Left colon (tissue), 2 donors: ENCODE data around the gene RPS27. TPM values are rescaled to one million over a fixed set of nuclear protein-coding genes. Genes with fewer than 3 reads are reported as not detected.
A peak's percentile ranks its signal among the peaks of the same experiment; 100 is the strongest.

ENCODE experiments used
- ATAC-seq: fragments of 200-7000 bp; cut with Tn5 transposase; one replicate; pipeline ENCODE4 v1.9.1; 2020; ENCODE audit warnings: mild to moderate bottlenecking, moderate library complexity
- DNase-seq, 2 donors: peaks; one replicate each; pipeline ENCODE4 v3.0.0-alpha.2; 2020
- intact Hi-C, 2 donors: fragments of 100-400 bp; cut with DNase I in 1 of 2; cut with micrococcal nuclease in 1 of 2; formaldehyde crosslinking; loops; one replicate each; pipeline versions ENCODE4 v1.11.2 to v1.14.0; 2022; cut with DNase I, micrococcal nuclease
- total RNA-seq, 2 donors: library from RNA; stranded (reverse); fragmentation: NEBNext Ultra II Directional; extraction: Animal tissue kit (Norgen Biotek cat#: 25700); gene quantifications; one replicate each; pipeline ENCODE4 v1.2.1, GENCODE V29; 2021
- donor health status: DM: no; HTN: no; CAD: no.
- donor health status: DM: yes; HTN: yes; CAD: no.

Gene RPS27
- total RNA-seq, 2 donors from 2014 or later: 1,062 to 1,224 TPM

- ATAC-seq (peak; percentile 85), DNase-seq (peak; percentile 99 to 100)
- intact Hi-C loops: no loop called here
These were observed 32.2 kb upstream of the RPS27 start, which contains the start of gene CRTC2 for GRCh38 chr1:153958111-153958960. Gene CRTC2 (minus strand): TSS chr1:153958612. CDS start chr1:153958497, 115 bp downstream.

DNA sequence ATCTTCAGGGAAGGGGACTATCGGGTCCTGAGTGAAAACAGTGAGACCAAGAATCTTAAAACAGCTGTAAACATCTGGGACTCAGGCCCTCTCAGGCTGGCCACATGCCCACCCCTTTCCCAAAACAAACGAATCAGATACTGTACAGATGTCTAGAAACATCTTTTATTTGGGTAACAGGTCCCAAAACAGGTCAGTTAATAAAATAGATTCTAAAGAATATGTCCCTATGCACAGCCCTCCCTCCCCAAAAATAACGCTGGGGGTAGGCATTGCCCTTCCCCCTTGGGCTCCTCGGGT lies 31.7 kb upstream of the RPS27 start:
- peak in 1 of 2 donors; percentile 42 for DNase-seq

DNA sequence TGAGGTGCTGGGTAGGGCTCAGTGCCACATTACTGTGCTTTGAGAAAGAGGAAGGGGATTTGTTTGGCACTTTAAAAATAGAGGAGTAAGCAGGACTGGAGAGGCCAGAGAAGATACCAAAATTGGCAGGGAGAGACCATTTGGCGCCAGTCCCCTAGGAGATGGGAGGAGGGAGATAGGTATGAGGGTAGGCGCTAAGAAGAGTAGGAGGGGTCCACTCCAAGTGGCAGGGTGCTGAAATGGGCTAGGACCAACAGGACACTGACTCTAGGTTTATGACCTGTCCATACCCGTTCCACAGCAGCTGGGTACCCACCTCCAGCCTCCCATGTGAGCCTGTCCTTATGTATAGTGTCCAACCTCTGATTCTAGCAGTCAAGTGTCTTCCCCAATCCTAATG lies 31.1 kb upstream of the RPS27 start:
- ATAC-seq (no peak), DNase-seq (no peak)
- intact Hi-C loops: no loop called here

More for the DNA sequence above, 31.7 kb upstream of the RPS27 start:
- no peak for ATAC-seq
- intact Hi-C loops: no loop called here

- intact Hi-C loops: no loop called here
- no peak for DNase-seq
- ATAC-seq: no peak
These were observed 30.4 kb upstream of the RPS27 start for GRCh38 chr1:153960206-153960605.

DNA sequence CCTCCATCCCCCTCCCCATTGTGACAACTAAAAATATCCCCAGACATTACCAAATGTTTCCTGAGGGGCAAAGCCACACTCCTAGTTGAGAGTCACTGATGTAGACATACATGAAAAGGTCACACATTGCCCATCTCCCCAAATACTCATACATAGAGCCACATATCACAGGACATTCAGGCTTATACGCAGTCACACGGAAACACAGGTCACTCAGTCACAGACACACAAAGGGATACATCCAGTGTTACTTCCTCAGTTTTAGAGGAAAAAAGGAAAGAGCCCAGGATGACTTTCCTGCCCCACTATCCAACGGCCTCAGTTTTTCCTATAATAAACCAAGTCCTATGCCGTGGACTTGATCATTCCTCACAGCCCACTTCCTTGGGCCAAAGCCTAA lies 29.1 kb upstream of the RPS27 start:
- intact Hi-C loops: no loop called here
- ATAC-seq: no peak
- no peak for DNase-seq

DNA sequence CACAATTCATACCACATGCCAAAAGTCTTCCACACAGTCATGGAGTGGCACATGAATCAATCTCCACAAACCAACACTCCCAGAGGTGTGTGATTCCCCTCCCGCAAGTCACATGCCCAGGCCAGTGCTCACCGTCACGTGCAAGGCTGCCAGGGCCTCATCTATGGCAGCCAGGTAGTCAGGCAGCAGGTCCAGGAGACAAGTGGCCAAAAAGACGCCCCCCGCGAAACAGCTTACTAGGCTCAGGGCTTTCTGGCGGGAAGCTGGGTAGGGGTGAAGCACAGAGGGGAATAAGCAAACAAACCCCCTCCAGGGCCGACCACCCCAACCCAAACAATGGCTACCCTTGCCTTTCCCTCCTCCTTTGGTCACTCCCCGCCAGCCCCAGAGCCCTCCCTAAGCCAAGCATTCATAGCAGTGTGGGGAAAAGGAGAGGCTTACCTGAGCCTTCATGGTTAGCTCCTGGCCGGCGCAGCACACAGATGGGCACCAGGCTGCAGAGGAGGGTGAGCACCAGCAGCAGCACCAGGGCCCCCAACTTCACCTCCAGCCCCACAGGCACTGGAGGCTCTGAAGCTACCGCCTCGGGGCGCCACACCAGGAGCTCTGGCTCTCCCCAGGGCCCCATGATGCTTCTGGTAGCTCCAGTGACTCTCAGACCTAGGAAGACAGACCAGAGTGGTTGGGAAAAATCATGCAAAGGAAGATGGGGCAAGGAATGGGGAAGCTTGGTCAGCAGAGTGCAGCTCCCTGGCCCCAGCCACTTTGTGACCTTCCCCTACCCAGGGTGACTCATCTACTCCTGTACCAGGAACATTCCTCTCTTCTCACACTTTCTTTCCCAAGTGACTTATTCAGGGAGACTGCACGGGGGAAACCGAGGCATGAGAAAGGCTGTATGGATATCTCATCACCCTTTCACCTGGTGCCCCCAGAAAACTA lies 28.2 kb upstream of the RPS27 start:
- ATAC-seq: no peak
- peak; percentile 32 to 58 for DNase-seq
- intact Hi-C loops: no loop called here

- peak; percentile 75 for ATAC-seq
These were observed 27.3 kb upstream of the RPS27 start, which contains the start of gene SLC39A1 for GRCh38 chr1:153963030-153963849. Gene SLC39A1 (minus strand): TSS chr1:153963537. CDS start chr1:153962715, 822 bp downstream.

DNA sequence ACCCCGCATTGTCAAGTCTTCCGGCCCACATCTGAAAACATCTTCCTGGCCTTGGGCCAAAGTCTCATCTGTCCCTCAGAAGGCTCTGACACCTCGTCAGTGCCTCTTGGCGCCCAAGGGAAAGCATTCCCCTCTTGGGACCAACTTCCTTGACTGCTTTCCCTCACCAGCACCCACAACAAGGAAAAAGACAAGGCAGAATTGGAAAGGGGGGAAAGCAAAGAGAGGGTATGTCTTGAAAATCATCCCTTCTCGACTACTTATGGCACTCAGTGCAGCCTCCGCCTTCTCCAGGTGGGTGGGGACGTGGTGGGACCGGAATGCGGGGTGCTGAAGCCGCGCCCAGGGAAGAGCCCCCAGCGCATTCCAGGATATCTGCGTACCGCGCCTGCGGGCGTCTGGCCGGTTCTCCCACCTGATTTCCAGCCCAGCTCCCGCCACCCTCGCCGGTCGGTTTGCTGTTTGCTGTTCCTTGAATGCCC lies 26.7 kb upstream of the RPS27 start:
- peak; percentile 22 for ATAC-seq
- DNase-seq: peak; percentile 63 to 68
- intact Hi-C loops: no loop called here

More at GRCh38 chr1:153963030-153963849, 27.3 kb upstream of the RPS27 start, which contains the start of gene SLC39A1:
- DNase-seq: peak; percentile 99 to 100
- intact Hi-C loops: no loop called here

DNA sequence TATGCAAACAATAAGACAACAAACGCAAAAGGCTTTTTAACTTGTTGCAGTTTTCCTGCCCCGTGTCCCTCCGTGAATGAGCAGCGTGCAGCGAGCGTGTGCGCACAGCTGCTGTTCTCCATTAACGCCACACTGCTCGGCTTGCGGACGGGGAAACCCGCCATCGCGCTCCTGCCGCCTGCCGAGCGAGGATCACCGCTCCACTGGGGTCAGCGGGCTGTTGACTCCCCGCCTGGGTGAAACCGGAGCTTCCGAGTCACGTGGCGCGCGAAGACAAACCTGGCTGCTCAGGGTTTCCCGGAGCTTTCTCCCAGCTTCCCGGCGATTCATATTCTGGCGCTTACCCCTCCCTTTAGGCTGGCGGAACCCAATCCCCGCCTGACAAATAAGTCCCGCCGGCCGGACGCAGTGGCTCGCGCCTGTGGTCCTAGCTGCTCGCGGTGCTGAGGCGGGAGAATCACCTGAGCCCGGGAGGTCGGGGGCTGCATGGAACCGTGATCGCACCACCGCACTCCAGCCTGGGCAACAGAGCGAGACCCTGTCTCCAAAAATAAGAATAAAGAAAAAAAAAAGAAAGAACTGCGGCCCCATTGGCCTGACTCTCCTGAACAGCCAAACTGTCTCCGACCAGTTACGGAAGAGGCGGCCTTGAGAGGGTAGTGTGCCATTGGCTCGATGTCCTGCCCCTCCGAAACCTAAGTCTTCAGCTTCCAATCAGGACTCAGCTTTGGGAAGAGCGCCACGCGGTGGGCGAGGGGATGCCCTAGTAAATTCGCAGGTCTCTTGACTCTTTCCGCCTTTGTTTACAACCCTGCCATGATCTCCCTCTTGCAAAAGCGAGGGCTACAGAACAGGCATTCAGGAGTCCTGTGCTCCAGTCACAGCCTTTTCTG lies 23.2 kb upstream of the RPS27 start, which contains the start of gene CREB3L4:
Gene CREB3L4, plus strand, starts transcription at position 796 of the 893 bp plus-strand sequence. CDS start 624 bp downstream, outside the sequence.
- DNase-seq (peak; percentile 90 to 94), ATAC-seq (peak; percentile 74)
- intact Hi-C loops: no loop called here

GRCh38 chr1:153968000-153968363 lies 22.6 kb upstream of the RPS27 start:
- intact Hi-C loops: no loop called here
- ATAC-seq: peak; percentile 28
- peak; percentile 79 to 81 for DNase-seq

DNA sequence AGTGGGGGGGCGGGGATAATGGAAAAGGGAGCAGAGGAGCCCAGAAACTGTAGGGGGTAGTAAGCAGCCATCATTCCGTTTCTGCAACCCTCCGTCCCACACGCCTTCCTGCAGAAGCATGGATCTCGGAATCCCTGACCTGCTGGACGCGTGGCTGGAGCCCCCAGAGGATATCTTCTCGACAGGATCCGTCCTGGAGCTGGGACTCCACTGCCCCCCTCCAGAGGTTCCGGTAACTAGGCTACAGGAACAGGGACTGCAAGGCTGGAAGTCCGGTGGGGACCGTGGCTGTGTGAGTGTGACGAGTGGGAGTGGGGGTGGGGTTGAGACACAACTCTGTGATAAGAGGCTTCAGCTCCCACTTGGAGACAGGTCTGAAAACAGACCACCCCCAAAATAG lies 22.2 kb upstream of the RPS27 start:
- intact Hi-C loops: no loop called here
- DNase-seq: peak in 1 of 2 donors; percentile 42
- no peak for ATAC-seq

DNA sequence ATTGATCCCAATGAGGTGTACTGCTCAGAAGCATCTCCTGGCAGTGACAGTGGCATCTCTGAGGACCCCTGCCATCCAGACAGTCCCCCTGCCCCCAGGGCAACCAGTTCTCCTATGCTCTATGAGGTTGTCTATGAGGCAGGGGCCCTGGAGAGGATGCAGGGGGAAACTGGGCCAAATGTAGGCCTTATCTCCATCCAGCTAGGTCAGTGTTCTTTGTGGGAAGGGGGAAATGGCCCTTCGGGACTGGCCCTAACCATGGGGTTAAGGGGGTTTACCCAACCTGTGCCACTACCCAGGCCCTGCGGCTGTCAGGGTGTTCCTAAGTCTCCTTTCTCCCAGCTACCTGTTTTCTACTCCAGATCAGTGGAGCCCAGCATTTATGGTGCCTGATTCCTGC lies 21.6 kb upstream of the RPS27 start:
- DNase-seq: no peak
- ATAC-seq: no peak
- intact Hi-C loops: no loop called here

GRCh38 chr1:153970346-153970745 lies 20.2 kb upstream of the RPS27 start:
- intact Hi-C loops: no loop called here
- DNase-seq: no peak
- no peak for ATAC-seq

DNA sequence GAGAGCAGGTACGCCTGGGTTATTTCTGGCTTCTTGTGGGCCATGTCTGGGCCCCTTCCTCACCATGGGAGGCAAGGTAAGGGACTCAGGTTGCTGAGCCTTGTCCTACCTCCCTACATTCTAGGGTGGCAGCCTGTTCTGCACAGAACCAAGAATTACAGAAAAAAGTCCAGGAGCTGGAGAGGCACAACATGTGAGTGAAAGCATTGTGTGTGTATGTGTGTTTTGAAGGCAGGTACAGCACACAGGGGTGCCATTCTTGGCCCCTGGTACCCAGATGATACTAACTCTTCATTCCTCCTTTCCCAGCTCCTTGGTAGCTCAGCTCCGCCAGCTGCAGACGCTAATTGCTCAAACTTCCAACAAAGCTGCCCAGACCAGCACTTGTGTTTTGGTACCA lies 17.5 kb upstream of the RPS27 start:
- intact Hi-C loops: no loop called here
- no peak for DNase-seq

GRCh38 chr1:153973525-153973924 lies 17.0 kb upstream of the RPS27 start:
- intact Hi-C loops: no loop called here
- ATAC-seq (no peak), DNase-seq (no peak)

More for the DNA sequence above, 17.5 kb upstream of the RPS27 start:
- no peak for ATAC-seq

GRCh38 chr1:153976819-153977249 lies 13.7 kb upstream of the RPS27 start:
- peak; percentile 18 for ATAC-seq
- intact Hi-C loops: no loop called here
- peak in 1 of 2 donors; percentile 24 for DNase-seq
